Measurements from ENCODE around the gene RIF1. TPM values are rescaled to one million over a fixed set of nuclear protein-coding genes. Genes with fewer than 3 reads are reported as not detected.

The RIF1 gene
- 28.3 and 33.2 TPM in 2 replicates for total RNA-seq (2014; rRNA removed; shearing (Covaris generic))
- polyA plus RNA-seq (2015; cell fraction: cytosol; rRNA removed) = 8.0 and 8.4 TPM in 2 replicates
- polyA plus RNA-seq (2015; cell fraction: nucleus; rRNA removed) = 34.6 and 36.7 TPM in 2 replicates

- peak; percentile 97 for DNase-seq (ENCODE audit: low read depth)
Measured at GRCh38 chr2:151409601-151410484, at the start of gene RIF1. Gene RIF1, plus strand, starts transcription at chr2:151409902. Its CDS starts 522 bp downstream, at chr2:151410424.

GRCh38 chr2:151361674-151362370 lies 47.9 kb upstream of the RIF1 start:
- DNase-seq (ENCODE audit: low read depth) = no peak

GRCh38 chr2:151363709-151364108 lies 46.0 kb upstream of the RIF1 start:
- no peak for DNase-seq (ENCODE audit: low read depth)

- DNase-seq (ENCODE audit: low read depth) = peak; percentile 59
Measured at GRCh38 chr2:151367571-151367970, 42.1 kb upstream of the RIF1 start.

- DNase-seq (ENCODE audit: low read depth) = peak; percentile 73
Measured at GRCh38 chr2:151374436-151374835, 35.3 kb upstream of the RIF1 start.

GRCh38 chr2:151379169-151379568 lies 30.5 kb upstream of the RIF1 start:
- no peak for DNase-seq (ENCODE audit: low read depth)

GRCh38 chr2:151380580-151381235 lies 29.0 kb upstream of the RIF1 start:
- DNase-seq (ENCODE audit: low read depth) = no peak

GRCh38 chr2:151381266-151381665 lies 28.4 kb upstream of the RIF1 start:
- no peak for DNase-seq (ENCODE audit: low read depth)

GRCh38 chr2:151388011-151388410 lies 21.7 kb upstream of the RIF1 start:
- no peak for DNase-seq (ENCODE audit: low read depth)

- DNase-seq (ENCODE audit: low read depth) = no peak
Measured at GRCh38 chr2:151391436-151391835, 18.3 kb upstream of the RIF1 start.

- DNase-seq (ENCODE audit: low read depth) = no peak
Measured at GRCh38 chr2:151394509-151394908, 15.2 kb upstream of the RIF1 start.

GRCh38 chr2:151395509-151396374 lies 14.0 kb upstream of the RIF1 start:
- peak; percentile 50 for DNase-seq (ENCODE audit: low read depth)

GRCh38 chr2:151399981-151400380 lies 9.7 kb upstream of the RIF1 start:
- no peak for DNase-seq (ENCODE audit: low read depth)

- DNase-seq (ENCODE audit: low read depth) = no peak
Measured at GRCh38 chr2:151401149-151401548, 8.6 kb upstream of the RIF1 start.

GRCh38 chr2:151403914-151404313 lies 5.8 kb upstream of the RIF1 start:
- DNase-seq (ENCODE audit: low read depth) = no peak

- no peak for DNase-seq (ENCODE audit: low read depth)
Measured at GRCh38 chr2:151405376-151405775, 4.3 kb upstream of the RIF1 start.

GRCh38 chr2:151407281-151407680 lies 2.4 kb upstream of the RIF1 start:
- no peak for DNase-seq (ENCODE audit: low read depth)

GRCh38 chr2:151408788-151409600 lies 708 bp upstream of the RIF1 start:
- DNase-seq (ENCODE audit: low read depth) = no peak

- peak; percentile 35 for DNase-seq (ENCODE audit: low read depth)
Measured at GRCh38 chr2:151410485-151410834, 758 bp downstream of the RIF1 start.

GRCh38 chr2:151417650-151418049 lies 7.9 kb downstream of the RIF1 start:
- DNase-seq (ENCODE audit: low read depth) = no peak
